T-cell (primary cell): ENCODE data around the gene CARS1. TPM values are rescaled to one million over a fixed set of nuclear protein-coding genes. Genes with fewer than 3 reads are reported as not detected.
"Not testable (repeated sequence)": the region's sequence is repeated elsewhere in the genome, so short reads cannot be mapped to it uniquely, and the experiment has no call there.

Experiments used
- ATAC-seq, 4 experiments: fragments of 200-7000 bp in 3 of 4; fragments of 150-1000 bp in 1 of 4; cut with Tn5 transposase; replicated peaks in 1 of 4; 1 replicate in 3 of 4; 2 replicates in 1 of 4; pipeline ENCODE4 v1.10.0; 2021; ENCODE audit warnings: moderate library complexity in 3 of 4, mild to moderate bottlenecking in 2 of 4, moderate number of reproducible peaks in 1 of 4
- CTCF ChIA-PET, 2 donors: fragments of 300-600 bp; sonication (Branson Sonifier 250); formaldehyde crosslinking; loops; one replicate each; lab custom pipeline; 2022; ENCODE audit warnings: antibody characterized with exemption in 2 of 2; lab: Charles Lee
- POLR2A ChIA-PET, 2 donors: fragments of 300-600 bp; sonication (Branson Sonifier 250); formaldehyde crosslinking; loops; one replicate each; lab custom pipeline; 2022; ENCODE audit warnings: antibody characterized with exemption in 2 of 2; lab: Charles Lee
- DNase-seq, 35 experiments: peaks; one replicate each; pipeline versions ENCODE4 v3.0.0 to v3.0.0-alpha.2; 2013 to 2023
- H3K27ac ChIP-seq: one replicate; pipeline ENCODE4 v1.5.1; 2013; ENCODE audit warnings: low read length
- H3K27me3 ChIP-seq, 2 experiments: replicated peaks in 1 of 2; 1 replicate in 1 of 2; 2 replicates in 1 of 2; pipeline versions ENCODE4 v1.6.1 to v1.7.0; 2013; ENCODE audit warnings: low read length in 1 of 2, mixed read lengths in 1 of 2; ENCODE audit not compliant: control insufficient read depth in 2 of 2, insufficient read depth in 2 of 2; ENCODE audit errors: extremely low read depth in 1 of 2
- H3K36me3 ChIP-seq, 2 donors: 1 replicate in 1 of 2; 2 replicates in 1 of 2; pipeline versions ENCODE4 v1.6.1 to v1.7.0; 2013; ENCODE audit warnings: low read length in 1 of 2; ENCODE audit not compliant: control insufficient read depth in 2 of 2, insufficient read depth in 1 of 2; ENCODE audit errors: extremely low read depth in 1 of 2
- H3K4me1 ChIP-seq, 2 experiments: 1 replicate in 1 of 2; 2 replicates in 1 of 2; pipeline versions ENCODE4 v1.6.1 to v1.7.0; 2013; ENCODE audit warnings: low read length in 2 of 2, mixed read lengths in 1 of 2; ENCODE audit not compliant: insufficient read depth in 2 of 2, control insufficient read depth in 1 of 2; ENCODE audit errors: extremely low read depth in 1 of 2
- H3K4me3 ChIP-seq, 2 donors: 1 replicate in 1 of 2; 2 replicates in 1 of 2; pipeline versions ENCODE4 v1.5.1 to v1.7.0; 2013; ENCODE audit warnings: mild to moderate bottlenecking in 2 of 2, low read length in 1 of 2, moderate library complexity in 1 of 2; ENCODE audit not compliant: control insufficient read depth in 1 of 2; ENCODE audit errors: extremely low read depth in 1 of 2
- H3K9me3 ChIP-seq: 2 replicates; pipeline ENCODE4 v1.7.0; 2013
- H3K27ac Mint-ChIP-seq, 2 donors: one replicate each; pipeline ENCODE4 v1.8.0; 2020 to 2021; ENCODE audit warnings: mild to moderate bottlenecking in 2 of 2, mixed read lengths in 2 of 2
- H3K27me3 Mint-ChIP-seq, 2 donors: one replicate each; pipeline ENCODE4 v1.8.0; 2021 to 2022; ENCODE audit warnings: mixed read lengths in 2 of 2
- H3K36me3 Mint-ChIP-seq: one replicate; pipeline ENCODE4 v1.8.0; 2021; ENCODE audit warnings: mixed read lengths
- H3K4me1 Mint-ChIP-seq, 3 donors: one replicate each; pipeline ENCODE4 v1.8.0; 2020 to 2022; ENCODE audit warnings: mixed read lengths in 3 of 3, mild to moderate bottlenecking in 1 of 3
- H3K4me3 Mint-ChIP-seq, 3 donors: one replicate each; pipeline ENCODE4 v1.8.0; 2020 to 2022; ENCODE audit warnings: mild to moderate bottlenecking in 3 of 3, mixed read lengths in 3 of 3, moderate library complexity in 3 of 3
- H3K9me3 Mint-ChIP-seq, 3 donors: one replicate each; pipeline ENCODE4 v1.8.0; 2020 to 2022; ENCODE audit warnings: mixed read lengths in 3 of 3
- WGBS: methylation state at CpG from one replicate; pipeline ENCODE4 v1.1.5; 2013; ENCODE audit warnings: missing lambda C conversion rate; ENCODE audit not compliant: insufficient coverage; 5-methylcytosine and 5-hydroxymethylcytosine counted together
- total RNA-seq, 35 experiments: library from RNA in 6 of 35; stranded (reverse) in 6 of 35; fragments of 120-200 nt in 1 of 35; gene quantifications; one replicate each; pipeline versions ENCODE4 v1.2.1 to v1.2.4 and lab custom pipeline; 2013 to 2026

The CARS1 gene
- total RNA-seq, 5 donors from 2014 or later (not counting 1 experiment from before 2014, with no cell fraction given), result 45.3 to 113 (median 109) TPM

GRCh38 chr11:3063876-3064275 lies 6.7 kb upstream of the CARS1 start:
- H3K36me3 ChIP-seq, H3K36me3 Mint-ChIP-seq, H3K9me3 ChIP-seq, H3K4me3 Mint-ChIP-seq, ATAC-seq, H3K4me1 Mint-ChIP-seq, H3K27ac ChIP-seq, CTCF ChIA-PET, H3K4me1 ChIP-seq, H3K4me3 ChIP-seq, DNase-seq, H3K27ac Mint-ChIP-seq, POLR2A ChIA-PET, H3K9me3 Mint-ChIP-seq: not testable (repeated sequence)
- peaks cover 0 to 23% of the 10 kb centered on the region in 2 experiments for H3K27me3 ChIP-seq
- WGBS, result 77% methylated on average over 8 of the region's 8 CpGs
- peaks cover 5 to 29% of the 10 kb centered on the region in 2 donors for H3K27me3 Mint-ChIP-seq

- WGBS, result no CpG with 5 or more reads among the region's 4 CpGs
Measured at GRCh38 chr11:3063432-3063831, 6.2 kb upstream of the CARS1 start.

GRCh38 chr11:3060436-3061025 lies 3.3 kb upstream of the CARS1 start:
- H3K27me3 Mint-ChIP-seq, result peaks cover 1 to 14% of the 10 kb centered on the region in 2 donors
- peaks cover 0 to 12% of the 10 kb centered on the region in 2 experiments for H3K27me3 ChIP-seq
- H3K27ac ChIP-seq, result no peak overlapping the region
- no peak for ATAC-seq
- H3K36me3 ChIP-seq, result no peaks in the 10 kb centered on the region
- CTCF ChIA-PET, result no interaction called here
- no peak overlapping the region for H3K27ac Mint-ChIP-seq
- no peaks in the 10 kb centered on the region for H3K9me3 ChIP-seq
- no peaks in the 10 kb centered on the region for H3K36me3 Mint-ChIP-seq
- 96% methylated on average over 10 of the region's 11 CpGs for WGBS
- no peaks in the 10 kb centered on the region for H3K9me3 Mint-ChIP-seq
- no peak overlapping the region for H3K4me3 Mint-ChIP-seq
- DNase-seq, result no peak
- peaks cover 6 to 20% of the 10 kb centered on the region in 2 experiments for H3K4me1 ChIP-seq
- peaks cover 15 to 17% (median 16%) of the 10 kb centered on the region in 3 donors for H3K4me1 Mint-ChIP-seq
- no peak overlapping the region for H3K4me3 ChIP-seq
- POLR2A ChIA-PET, result no interaction called here

More at GRCh38 chr11:3063432-3063831, 6.2 kb upstream of the CARS1 start:
- H3K27ac Mint-ChIP-seq, H3K4me1 ChIP-seq, DNase-seq, ATAC-seq, POLR2A ChIA-PET, H3K4me3 Mint-ChIP-seq, H3K9me3 ChIP-seq, CTCF ChIA-PET, H3K4me3 ChIP-seq, H3K27ac ChIP-seq, H3K36me3 ChIP-seq, H3K9me3 Mint-ChIP-seq, H3K4me1 Mint-ChIP-seq, H3K36me3 Mint-ChIP-seq: not testable (repeated sequence)
- H3K27me3 ChIP-seq, result peaks cover 0 to 23% of the 10 kb centered on the region in 2 experiments
- peaks cover 5 to 28% of the 10 kb centered on the region in 2 donors for H3K27me3 Mint-ChIP-seq

GRCh38 chr11:3058753-3059664 lies 1.8 kb upstream of the CARS1 start:
- CTCF ChIA-PET, result interaction anchor here in 1 of 2 donors (0.7 kb wide), 1 partner anchor 36 kb away, joined by 3 read pairs; no protein-coding TSS in a partner anchor
- Histone ChIP-seq H3K9me3 (no peaks in the 10 kb centered on the region), H3K4me3 (no peak overlapping the region), H3K27me3 (peaks cover 0 to 10% of the 10 kb centered on the region in 2 experiments), H3K27ac (no peak overlapping the region), H3K36me3 (peaks cover 0 to 5% of the 10 kb centered on the region in 2 donors), H3K4me1 (peaks cover 6 to 25% of the 10 kb centered on the region in 2 experiments)
- ATAC-seq, result no peak
- H3K27me3 Mint-ChIP-seq, result peaks cover 0 to 7% of the 10 kb centered on the region in 2 donors
- H3K36me3 Mint-ChIP-seq, result peaks cover 5% of the 10 kb centered on the region
- no peaks in the 10 kb centered on the region for H3K9me3 Mint-ChIP-seq
- peak overlapping the region in 2 of 3 donors; percentile 47 to 59 for H3K4me3 Mint-ChIP-seq
- no peak overlapping the region for H3K27ac Mint-ChIP-seq
- DNase-seq, result no peak
- 82% methylated on average over 8 of the region's 13 CpGs for WGBS
- POLR2A ChIA-PET, result no interaction called here
- peaks cover 29 to 31% (median 29%) of the 10 kb centered on the region in 3 donors for H3K4me1 Mint-ChIP-seq

- CTCF ChIA-PET, result interaction anchor here in 1 of 2 donors (0.7 to 1.3 kb wide), 3 partner anchors 8 to 67 kb away, joined by 3 to 4 read pairs (median 3); no protein-coding TSS in a partner anchor
- ATAC-seq, result peak in 3 of 4 experiments; percentile 7 to 25 (median 25)
Measured at GRCh38 chr11:3056296-3057068, 741 bp downstream of the CARS1 start.

More at GRCh38 chr11:3056296-3057068, 741 bp downstream of the CARS1 start:
- Mint-ChIP-seq H3K4me3 (peak overlapping the region; percentile 84 to 90 (median 89)), H3K27ac (peak overlapping the region; percentile 82), H3K9me3 (no peaks in the 10 kb centered on the region), H3K4me1 (peaks cover 40 to 45% (median 45%) of the 10 kb centered on the region in 3 donors), H3K36me3 (peaks cover 10% of the 10 kb centered on the region), H3K27me3 (peaks cover 0 to 3% of the 10 kb centered on the region in 2 donors)
- Histone ChIP-seq H3K4me1 (peaks cover 6 to 35% of the 10 kb centered on the region in 2 experiments), H3K27ac (peak overlapping the region; percentile 46), H3K4me3 (peak overlapping the region; percentile 86 to 89), H3K27me3 (no peaks in the 10 kb centered on the region), H3K9me3 (no peaks in the 10 kb centered on the region), H3K36me3 (peaks cover 0 to 18% of the 10 kb centered on the region in 2 donors)
- WGBS, result 3% methylated on average over 25 of the region's 29 CpGs
- peak in 5 of 35 experiments; percentile 5 to 43 (median 14) for DNase-seq
- POLR2A ChIA-PET, result interaction anchor here in 1 of 2 donors (0.6 kb wide), 1 partner anchor 680 kb away, joined by 3 read pairs; no protein-coding TSS in a partner anchor
